Measurements from ENCODE around the gene FAM124A. TPM values are rescaled to one million over a fixed set of nuclear protein-coding genes. Genes with fewer than 3 reads are reported as not detected.
A peak's percentile ranks its signal among the peaks of the same experiment; 100 is the strongest.

FAM124A gene
- total RNA-seq, 1 experiment from 2014 or later: 0.64 TPM

DNA sequence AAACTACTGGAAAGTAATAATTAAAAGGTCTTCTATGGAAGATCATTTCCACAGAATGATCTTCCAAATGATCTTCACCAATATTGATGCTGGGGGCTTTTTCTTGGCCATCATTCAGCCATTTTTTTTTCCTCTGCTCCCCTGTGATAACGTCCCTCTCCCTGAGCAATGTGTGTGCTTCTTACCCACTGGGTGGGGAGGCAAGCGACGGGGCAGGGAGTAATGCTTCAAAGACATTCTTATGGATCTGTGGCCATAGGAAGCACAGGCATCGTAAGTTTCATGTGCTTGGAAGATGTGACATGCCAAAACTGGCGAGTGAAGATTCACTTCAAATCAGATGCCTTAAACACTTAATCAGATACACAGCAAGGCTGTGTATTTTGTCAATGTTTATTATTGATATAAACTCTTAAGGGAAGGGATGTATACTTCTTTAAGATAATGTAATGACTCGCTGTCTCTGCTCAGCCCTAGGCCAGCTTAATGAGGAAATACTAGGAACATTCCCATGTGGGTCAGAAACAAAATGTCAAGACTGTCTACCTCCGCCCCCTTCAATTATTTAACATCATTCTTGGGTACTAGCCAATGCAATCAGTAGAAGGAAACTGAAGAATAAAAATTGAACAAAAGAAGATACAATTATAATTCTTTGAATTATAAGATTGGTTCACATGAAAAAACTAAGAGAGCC lies 83.2 kb downstream of the FAM124A start:
- no peak for DNase-seq (ENCODE audit: low read depth)

- no peak for DNase-seq (ENCODE audit: low read depth)
Measured at GRCh38 chr13:51308781-51309180, 86.6 kb downstream of the FAM124A start.

DNA sequence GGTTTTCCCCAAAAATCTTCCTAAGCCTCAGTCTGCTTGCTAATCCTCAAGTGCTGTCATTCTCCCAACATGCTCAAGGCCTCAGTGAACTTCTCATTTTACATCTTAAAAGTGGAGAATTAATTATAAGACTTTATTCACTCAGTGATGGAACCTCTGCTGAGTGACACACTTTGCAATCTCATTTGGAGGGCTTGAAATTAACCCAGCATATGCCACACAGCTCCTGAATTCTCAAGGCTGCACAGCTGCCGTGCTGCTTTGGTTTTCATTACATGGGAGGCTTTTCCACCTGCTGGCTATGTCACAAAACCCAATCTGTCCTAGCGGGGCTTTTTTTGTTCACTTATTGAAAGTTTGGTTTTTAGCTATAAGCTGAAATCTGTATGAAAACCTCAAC lies 89.0 kb downstream of the FAM124A start:
- no peak for DNase-seq (ENCODE audit: low read depth)

DNA sequence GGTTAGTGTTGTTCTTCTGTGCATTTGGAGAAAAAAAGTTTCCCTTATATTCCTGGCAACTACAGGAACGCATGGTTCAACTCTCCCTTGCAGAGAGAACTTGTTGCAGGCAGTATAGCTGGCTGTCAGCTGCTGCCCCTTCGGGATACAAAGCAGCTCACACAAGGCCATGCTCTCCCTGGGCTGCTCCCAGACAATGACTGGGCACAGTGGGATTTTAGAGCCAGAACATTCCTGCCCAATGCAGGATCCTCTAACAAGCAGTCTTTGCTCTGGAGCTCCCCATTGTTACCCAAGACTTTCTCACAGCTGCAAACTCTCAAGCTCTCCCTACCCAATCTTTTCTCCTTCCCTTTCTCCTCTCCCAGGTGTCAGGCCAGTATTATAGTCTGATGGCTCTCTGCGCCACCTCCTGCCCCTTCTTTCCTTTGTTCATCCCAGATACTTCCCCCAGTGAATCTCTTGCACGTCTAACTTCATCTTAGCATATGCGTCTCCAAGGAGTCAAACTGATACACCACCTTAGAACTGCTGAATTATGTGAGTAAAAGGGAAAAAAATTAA lies 89.8 kb downstream of the FAM124A start:
- DNase-seq (ENCODE audit: low read depth): no peak

DNA sequence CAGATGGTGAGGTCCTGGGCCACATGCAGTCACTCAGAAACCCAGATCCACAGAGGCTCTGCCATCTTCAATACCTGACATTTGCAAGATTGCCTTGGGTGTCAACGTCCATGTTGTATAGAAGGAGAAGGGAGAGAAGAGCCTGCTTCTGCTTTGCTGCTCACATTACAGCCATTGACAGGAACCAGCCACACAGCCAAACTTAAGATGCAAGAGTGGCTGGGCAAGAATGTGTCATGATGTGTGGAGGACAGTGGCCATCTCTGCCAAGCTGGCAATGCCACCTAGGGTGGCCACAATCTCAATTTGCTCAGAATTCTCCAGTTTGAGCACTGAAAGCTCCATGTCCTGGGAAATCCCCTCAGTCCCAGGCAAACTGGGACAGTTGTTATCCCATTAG lies 91.4 kb downstream of the FAM124A start:
- DNase-seq (ENCODE audit: low read depth): no peak

- DNase-seq (ENCODE audit: low read depth): peak; percentile 71
Measured at GRCh38 chr13:51317262-51317661, 95.1 kb downstream of the FAM124A start.

GRCh38 chr13:51318015-51318414 lies 95.8 kb downstream of the FAM124A start:
- peak; percentile 38 for DNase-seq (ENCODE audit: low read depth)

DNA sequence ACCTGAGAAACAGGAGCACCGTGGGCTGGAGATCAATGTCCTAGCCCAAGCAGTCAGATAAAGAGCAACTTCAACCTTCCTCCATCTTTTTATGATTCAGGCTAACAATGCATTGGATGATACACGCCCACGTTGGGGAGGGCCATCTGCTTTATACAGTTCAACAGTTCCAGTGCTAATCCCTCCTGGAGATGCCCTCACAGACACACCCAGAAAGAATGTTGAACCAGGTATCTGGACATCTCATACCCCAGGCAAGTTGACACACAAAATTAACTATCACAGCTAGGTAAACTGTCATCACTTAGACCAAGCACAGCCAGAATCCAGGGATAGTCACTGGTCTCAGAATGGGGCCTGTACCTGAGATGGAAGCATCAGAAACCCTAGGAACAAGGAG lies 96.7 kb downstream of the FAM124A start:
- no peak for DNase-seq (ENCODE audit: low read depth)

- DNase-seq (ENCODE audit: low read depth): no peak
Measured at GRCh38 chr13:51321836-51322235, 99.6 kb downstream of the FAM124A start.

DNA sequence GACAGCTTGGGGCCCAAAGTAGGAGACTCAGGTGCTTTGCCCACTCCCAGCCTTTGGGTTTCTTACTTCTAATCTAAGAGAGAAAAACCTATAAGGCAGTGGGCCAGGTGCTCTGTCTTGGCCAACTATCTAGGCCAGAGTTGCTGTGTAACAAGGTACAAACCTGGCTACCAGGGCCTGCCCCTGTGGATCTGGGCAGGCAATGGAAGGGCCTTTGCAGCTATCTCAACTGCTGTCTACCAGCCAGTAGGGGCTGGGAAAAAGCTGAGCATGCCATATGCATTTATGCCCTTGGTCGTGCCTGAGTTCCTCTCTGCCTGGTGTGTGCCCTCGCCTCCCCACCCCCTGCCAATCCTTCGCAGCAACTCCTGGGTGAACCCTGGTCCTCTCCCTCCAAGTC lies 100.6 kb downstream of the FAM124A start:
- no peak for DNase-seq (ENCODE audit: low read depth)

GRCh38 chr13:51323824-51324511 lies 101.8 kb downstream of the FAM124A start:
- no peak for DNase-seq (ENCODE audit: low read depth)

DNA sequence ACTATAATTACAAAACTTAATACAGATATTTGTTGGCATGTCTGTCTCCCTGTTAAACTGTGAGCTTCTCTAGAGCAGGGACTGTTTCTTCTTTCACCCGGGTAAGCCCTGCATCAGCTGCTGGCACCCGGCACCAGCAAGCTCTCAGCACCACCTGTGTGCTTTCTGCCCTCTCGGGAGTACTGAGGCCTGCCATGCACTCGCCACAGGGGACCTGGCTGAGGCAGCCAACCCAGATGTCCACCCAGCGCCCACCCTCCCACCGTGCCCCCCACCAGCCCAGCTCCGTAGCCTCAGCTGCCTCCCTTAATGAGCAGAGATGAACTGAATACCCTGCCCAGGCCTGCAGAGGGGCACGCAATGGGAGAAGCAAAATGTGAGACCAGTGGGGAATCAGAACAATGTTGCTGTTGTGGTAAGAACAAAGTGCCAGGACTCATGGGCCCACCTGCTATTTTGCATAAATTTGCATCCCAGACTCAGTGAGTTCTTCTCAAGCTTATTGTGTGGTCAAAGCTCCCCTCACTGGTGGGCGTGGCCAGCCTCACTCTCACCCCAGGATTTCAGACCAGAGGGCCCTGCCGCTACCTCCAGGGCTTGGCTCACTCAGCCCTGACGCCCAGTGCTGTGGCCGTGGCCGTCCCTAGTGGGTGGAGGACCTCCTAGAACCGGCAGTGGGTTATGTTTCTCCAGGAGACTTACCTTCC lies 102.7 kb downstream of the FAM124A start:
- DNase-seq (ENCODE audit: low read depth): no peak

GRCh38 chr13:51325837-51326236 lies 103.6 kb downstream of the FAM124A start:
- DNase-seq (ENCODE audit: low read depth): no peak

DNA sequence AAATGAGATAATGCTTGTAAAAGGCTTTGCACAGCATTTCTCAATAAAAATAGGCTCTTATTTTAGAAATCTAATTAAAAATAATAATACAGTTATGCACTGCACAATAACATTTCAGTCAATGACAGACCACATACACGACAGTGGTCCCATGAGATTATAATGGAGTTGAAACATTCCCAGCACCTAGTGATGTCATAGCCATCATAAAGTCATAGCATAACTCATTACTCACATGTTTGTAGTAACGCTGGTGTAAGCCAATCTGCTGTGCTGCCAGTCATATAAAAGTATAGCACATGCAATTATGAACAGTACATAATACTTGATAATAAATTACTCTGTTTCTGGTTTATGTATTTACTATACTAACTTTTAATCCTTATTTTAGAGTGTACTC lies 104.6 kb downstream of the FAM124A start:
- no peak for DNase-seq (ENCODE audit: low read depth)

- DNase-seq (ENCODE audit: low read depth): no peak
Measured at GRCh38 chr13:51327961-51328360, 105.8 kb downstream of the FAM124A start.

DNA sequence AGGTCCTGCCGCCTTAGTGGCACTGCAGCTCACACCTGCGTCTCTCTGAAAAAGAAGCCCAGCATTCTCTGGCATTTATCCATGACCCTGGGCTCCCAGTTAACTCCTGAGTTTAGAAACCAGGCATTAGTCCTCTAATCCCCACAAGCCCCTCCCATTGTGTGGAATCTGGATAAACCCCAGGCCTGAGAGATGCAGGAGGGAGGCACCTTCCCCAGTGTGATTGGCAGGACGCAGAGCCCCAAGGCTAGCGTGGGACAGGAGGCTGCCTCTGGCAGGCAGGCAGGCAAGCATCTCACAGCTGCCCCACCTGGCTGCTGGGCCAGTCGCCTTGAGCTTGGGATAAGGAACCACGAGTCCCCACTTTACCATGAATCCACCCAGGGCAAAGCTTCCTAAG lies 106.3 kb downstream of the FAM124A start:
- DNase-seq (ENCODE audit: low read depth): no peak

DNA sequence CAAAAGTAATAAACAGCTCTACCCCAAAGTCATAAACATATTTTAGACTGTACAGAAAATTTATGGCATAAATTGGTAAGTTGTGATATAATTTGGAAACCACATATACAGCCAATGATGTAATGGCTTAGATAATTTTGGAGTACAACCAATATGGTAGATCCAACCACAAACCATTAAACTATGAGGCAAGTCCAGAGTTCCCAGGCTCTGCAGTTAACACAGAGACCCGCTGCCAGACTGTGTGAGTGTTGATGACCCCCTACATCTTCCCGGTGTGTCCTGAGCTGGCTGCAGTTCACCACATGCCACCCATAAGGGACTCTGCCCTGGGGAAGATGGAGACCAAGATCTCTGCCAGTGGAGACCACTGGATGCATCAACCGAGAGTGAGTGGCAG lies 107.4 kb downstream of the FAM124A start:
- peak; percentile 34 for DNase-seq (ENCODE audit: low read depth)

GRCh38 chr13:51330791-51331190 lies 108.6 kb downstream of the FAM124A start:
- DNase-seq (ENCODE audit: low read depth): peak; percentile 89

GRCh38 chr13:51331354-51331861 lies 109.2 kb downstream of the FAM124A start:
- peak; percentile 56 for DNase-seq (ENCODE audit: low read depth)

DNA sequence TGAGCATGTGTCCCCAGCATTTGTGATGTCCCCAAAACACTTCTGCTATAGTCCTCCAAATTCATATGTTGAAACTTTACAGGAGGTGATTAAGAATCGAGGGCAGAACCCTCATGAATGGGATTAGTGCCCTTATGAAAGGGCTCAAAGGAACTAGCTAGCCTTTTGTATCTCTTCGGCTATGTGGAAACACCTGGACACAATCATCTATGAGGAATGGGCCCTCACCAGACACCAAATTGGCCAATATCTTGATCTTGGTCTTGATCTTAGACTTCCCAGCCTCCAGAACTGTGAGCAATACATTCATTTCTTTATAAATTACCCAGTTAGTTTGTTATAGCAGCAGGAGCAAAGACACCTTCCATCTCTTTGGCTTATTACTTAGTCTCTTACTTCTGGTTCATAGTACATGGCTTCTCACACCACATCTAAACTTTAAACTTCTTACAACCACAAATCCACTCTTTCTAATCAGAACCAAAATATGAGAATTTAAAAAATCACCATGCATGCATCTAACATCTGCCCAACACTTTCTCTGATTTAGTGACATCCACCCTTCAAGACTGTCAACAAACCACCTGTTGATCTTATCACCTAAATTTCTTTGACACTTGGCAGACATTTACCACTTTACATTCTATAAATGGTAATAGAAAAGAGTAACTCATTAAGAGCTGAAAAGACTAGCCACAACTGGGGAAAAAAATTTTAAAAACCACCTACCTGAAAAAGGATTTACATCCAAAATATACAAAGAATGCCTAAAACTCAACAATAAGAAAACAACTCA lies 110.6 kb downstream of the FAM124A start:
- no peak for DNase-seq (ENCODE audit: low read depth)

GRCh38 chr13:51333421-51333820 lies 111.2 kb downstream of the FAM124A start:
- DNase-seq (ENCODE audit: low read depth): no peak

- DNase-seq (ENCODE audit: low read depth): no peak
Measured at GRCh38 chr13:51333826-51334225, 111.6 kb downstream of the FAM124A start.

Data from M059J (cell line).